NCI-H82 treated with DMSO at 0.1 percent for 48 hours (cell line): ENCODE results near the gene ADK.
"Not testable (repeated sequence)": the region's sequence is repeated elsewhere in the genome, so short reads cannot be mapped to it uniquely, and the experiment has no call there.

Source experiments
- DNase-seq: peaks from one replicate; lab custom pipeline; 2025; ENCODE audit not compliant: unreplicated experiment; lab: John Stamatoyannopoulos, UW

The ADK gene

GRCh38 chr10:74415146-74415839, 264.3 kb downstream of the ADK start:
- no peak for DNase-seq

GRCh38 chr10:74417397-74417796, 266.4 kb downstream of the ADK start:
- no peak for DNase-seq

- peak; percentile 94 for DNase-seq
These were observed 267.4 kb downstream of the ADK start for GRCh38 chr10:74418285-74418872.

- DNase-seq: peak; percentile 21
These were observed 268.5 kb downstream of the ADK start for GRCh38 chr10:74419491-74419951.

GRCh38 chr10:74419958-74420375, 268.9 kb downstream of the ADK start:
- DNase-seq: no peak

- DNase-seq: no peak
These were observed 273.5 kb downstream of the ADK start for GRCh38 chr10:74424565-74424964.

- DNase-seq: no peak
These were observed 274.5 kb downstream of the ADK start for GRCh38 chr10:74425456-74426001.

GRCh38 chr10:74431816-74432215, 280.8 kb downstream of the ADK start:
- DNase-seq: no peak

GRCh38 chr10:74432841-74433594, 282.0 kb downstream of the ADK start:
- DNase-seq: no peak

GRCh38 chr10:74433595-74433956, 282.6 kb downstream of the ADK start:
- DNase-seq: no peak

GRCh38 chr10:74433993-74434392, 283.0 kb downstream of the ADK start:
- no peak for DNase-seq

- no peak for DNase-seq
These were observed 283.5 kb downstream of the ADK start for GRCh38 chr10:74434547-74434946.

GRCh38 chr10:74436523-74437170, 285.6 kb downstream of the ADK start:
- DNase-seq: no peak

GRCh38 chr10:74437822-74438221, 286.8 kb downstream of the ADK start:
- DNase-seq: no peak

- DNase-seq: peak; percentile 30
These were observed 288.2 kb downstream of the ADK start for GRCh38 chr10:74439213-74439612.

GRCh38 chr10:74445493-74445892, 294.5 kb downstream of the ADK start:
- no peak for DNase-seq

GRCh38 chr10:74450602-74451001, 299.6 kb downstream of the ADK start:
- no peak for DNase-seq

GRCh38 chr10:74451127-74451829, 300.3 kb downstream of the ADK start:
- DNase-seq: no peak

- DNase-seq: no peak
These were observed 302.1 kb downstream of the ADK start for GRCh38 chr10:74453169-74453568.

GRCh38 chr10:74457478-74457877, 306.5 kb downstream of the ADK start:
- DNase-seq: not testable (repeated sequence)

- no peak for DNase-seq
These were observed 309.8 kb downstream of the ADK start for GRCh38 chr10:74460812-74461211.
